HepG2 (cell line): ENCODE results near the gene EXOSC6. TPM values are rescaled to one million over a fixed set of nuclear protein-coding genes. Genes with fewer than 3 reads are reported as not detected.

Experiments used
- CAMTA2 ChIP-seq: sonication (generic); formaldehyde crosslinking; IDR thresholded peaks from 2 replicates; pipeline ENCODE4 v1.4.0; 2020; ENCODE audit warnings: mild to moderate bottlenecking, missing genetic modification reagents, borderline replicate concordance
- PATZ1 ChIP-seq: sonication (generic); formaldehyde crosslinking; IDR thresholded peaks from 2 replicates; pipeline ENCODE4 v1.4.0; 2020; ENCODE audit warnings: missing genetic modification reagents
- SIN3A ChIP-seq: IDR thresholded peaks from 2 replicates; pipeline ENCODE4 v1.6.1; 2011; ENCODE audit warnings: low read depth, mild to moderate bottlenecking, control low read depth, low read length, borderline replicate concordance
- ZBTB40 ChIP-seq, 2 experiments: fragments of 450-650 bp in 1 of 2; sonication (generic) in 1 of 2; formaldehyde crosslinking in 1 of 2; IDR thresholded peaks; 2 replicates each; pipeline versions ENCODE4 v1.6.1 to v1.8.0; 2016 to 2022; ENCODE audit warnings: antibody characterized with exemption in 1 of 2, mild to moderate bottlenecking in 1 of 2, missing genetic modification reagents in 1 of 2
- ZNF496 ChIP-seq: sonication (generic); formaldehyde crosslinking; IDR thresholded peaks from 2 replicates; pipeline ENCODE4 v1.8.1; 2023; ENCODE audit warnings: mild to moderate bottlenecking, moderate library complexity, missing genetic modification reagents; ENCODE audit not compliant: insufficient replicate concordance
- ZNF512 ChIP-seq: sonication (generic); formaldehyde crosslinking; IDR thresholded peaks from 2 replicates; pipeline ENCODE4 v1.4.0; 2020; ENCODE audit warnings: mild to moderate bottlenecking, missing genetic modification reagents
- ZNF609 ChIP-seq: sonication (generic); formaldehyde crosslinking; IDR thresholded peaks from 2 replicates; pipeline ENCODE4 v1.4.0; 2020; ENCODE audit warnings: mild to moderate bottlenecking, missing genetic modification reagents, borderline replicate concordance
- polyA plus RNA-seq, 8 experiments: library from polyadenylated mRNA; depleted of rRNA in 3 of 8; stranded (reverse) in 7 of 8; unstranded in 1 of 8; fragments of >200 nt; fragmentation: Illumina TruSeq in 4 of 8; extraction: Trizol in 4 of 8; gene quantifications; 2 replicates each; pipeline versions ENCODE4 v1.2.1 to v1.2.3, GENCODE V29; 2011 to 2016; ENCODE audit warnings: low read depth in 4 of 8, missing spikeins in 1 of 8, mixed read lengths in 1 of 8; ENCODE audit not compliant: insufficient read depth in 1 of 8
- total RNA-seq, 5 experiments: library from RNA; depleted of rRNA; stranded (reverse); fragments of >200 nt; fragmentation: Illumina TruSeq; extraction: Trizol; gene quantifications; 2 replicates each; pipeline ENCODE4 v1.2.3, GENCODE V29; 2016; ENCODE audit warnings: low read depth in 1 of 5

EXOSC6 gene
- total and polyA plus RNA-seq, 2 of the 13 experiments (the other 11 are each of a cell fraction or from before 2014, with no cell fraction given), result 13.1 to 39.9 TPM

GRCh38 chr16:70298988-70299938 is 47.5 kb upstream of the EXOSC6 start, which contains the start of gene DDX19B (continued):
- TF ChIP-seq ZNF496 (no peak), ZNF609 (CRISPR knock-in tag) (peak; percentile 76; the same call in 1 of the 2 replicates), CAMTA2 (CRISPR knock-in tag) (peak; percentile 96; the same call in 1 of the 2 replicates), ZNF512 (CRISPR knock-in tag) (peak; percentile 78), PATZ1 (CRISPR knock-in tag) (peak; percentile 66; the same call in 1 of the 2 replicates), ZBTB40 (IDR thresholded peaks at IDR 0.05) (no peak), ZBTB40 (CRISPR knock-in tag; IDR thresholded peaks at IDR 0.05) (peak; percentile 90), SIN3A (peak; percentile 83; the same call in 1 of the 2 replicates)
